B cell (primary cell): ENCODE measurements around the gene JUND. TPM values are rescaled to one million over a fixed set of nuclear protein-coding genes. Genes with fewer than 3 reads are reported as not detected.

Experiments used
- ATAC-seq: fragments of 200-7000 bp; cut with Tn5 transposase; one replicate; pipeline ENCODE4 v1.10.0; 2021; ENCODE audit warnings: low read depth, mild to moderate bottlenecking, moderate number of reproducible peaks, moderate library complexity
- CTCF ChIA-PET: fragments of 350-600 bp; sonication (Branson Sonifier 250); formaldehyde crosslinking; loops from one replicate; lab custom pipeline; 2021; ENCODE audit warnings: antibody characterized with exemption, inconsistent platforms; lab: Charles Lee
- POLR2A ChIA-PET: fragments of 350-600 bp; sonication (Branson Sonifier 250); formaldehyde crosslinking; loops from one replicate; lab custom pipeline; 2021; ENCODE audit warnings: antibody characterized with exemption; lab: Charles Lee
- DNase-seq: peaks from one replicate; pipeline ENCODE4 v3.0.0; 2013
- H2AFZ ChIP-seq: 2 replicates; pipeline ENCODE4 v1.6.1; 2012; ENCODE audit warnings: mild to moderate bottlenecking, low read depth, low read length; ENCODE audit not compliant: insufficient read depth, poor library complexity, severe bottlenecking
- H3K27ac ChIP-seq, 2 donors: 1 replicate in 1 of 2; 2 replicates in 1 of 2; pipeline ENCODE4 v1.5.1; 2012 to 2013; ENCODE audit warnings: low read length in 2 of 2, mild to moderate bottlenecking in 2 of 2, moderate library complexity in 1 of 2
- H3K27me3 ChIP-seq, 4 experiments: fragments of 200-600 bp in 1 of 4; sonication (generic) in 1 of 4; replicated peaks in 1 of 4; 1 replicate in 2 of 4; 2 replicates in 2 of 4; pipeline versions ENCODE4 v1.6.1 to v1.7.0; 2013 to 2016; ENCODE audit warnings: low read length in 3 of 4, mild to moderate bottlenecking in 2 of 4, mixed read lengths in 1 of 4, moderate library complexity in 1 of 4; ENCODE audit not compliant: insufficient read depth in 4 of 4, control insufficient read depth in 3 of 4; ENCODE audit errors: control extremely low read depth in 1 of 4
- H3K36me3 ChIP-seq, 2 experiments: replicated peaks in 1 of 2; 1 replicate in 1 of 2; 2 replicates in 1 of 2; pipeline versions ENCODE4 v1.6.1 to v1.7.1; 2013; ENCODE audit warnings: low read length in 1 of 2; ENCODE audit not compliant: insufficient read depth in 2 of 2, control insufficient read depth in 1 of 2; ENCODE audit errors: control extremely low read depth in 1 of 2, extremely low read depth in 1 of 2
- H3K4me1 ChIP-seq, 2 donors: fragments of 200-600 bp in 1 of 2; sonication (generic) in 1 of 2; 1 replicate in 1 of 2; 2 replicates in 1 of 2; pipeline versions ENCODE4 v1.5.1 to v1.6.1; 2013 to 2017; ENCODE audit warnings: low read length in 2 of 2; ENCODE audit not compliant: control insufficient read depth in 2 of 2, insufficient read depth in 2 of 2
- H3K4me2 ChIP-seq: replicated peaks from 2 replicates; pipeline ENCODE3; 2012; ENCODE audit warnings: mild to moderate bottlenecking, low read depth, low read length; ENCODE audit not compliant: poor library complexity, severe bottlenecking
- H3K4me3 ChIP-seq, 5 experiments: fragments of 200-600 bp in 1 of 5; sonication (generic) in 1 of 5; 1 replicate in 3 of 5; 2 replicates in 2 of 5; pipeline versions ENCODE4 v1.5.1 to v1.7.0; 2011 to 2016; ENCODE audit warnings: low read length in 4 of 5, mild to moderate bottlenecking in 4 of 5, low read depth in 2 of 5, control low read depth in 1 of 5, moderate library complexity in 1 of 5; ENCODE audit not compliant: insufficient read depth in 1 of 5; ENCODE audit errors: control extremely low read depth in 1 of 5, extremely low read depth in 1 of 5
- H3K79me2 ChIP-seq: fragments of 200-600 bp; sonication (generic); one replicate; pipeline ENCODE4 v1.6.0; 2016; ENCODE audit warnings: low read length; ENCODE audit not compliant: control insufficient read depth, insufficient read depth
- H3K9ac ChIP-seq: fragments of 200-600 bp; sonication (generic); 2 replicates; pipeline ENCODE4 v1.6.1; 2017; ENCODE audit warnings: mild to moderate bottlenecking, low read length, moderate library complexity
- H3K9me3 ChIP-seq, 3 donors: one replicate each; pipeline versions ENCODE4 v1.6.1 to v1.7.1; 2013; ENCODE audit warnings: low read length in 2 of 3; ENCODE audit not compliant: control insufficient read depth in 2 of 3, insufficient read depth in 1 of 3; ENCODE audit errors: control extremely low read depth in 1 of 3
- H4K20me1 ChIP-seq: 2 replicates; pipeline ENCODE4 v1.6.0; 2012; ENCODE audit warnings: mild to moderate bottlenecking, low read length; ENCODE audit not compliant: insufficient read depth, control insufficient read depth, poor library complexity, severe bottlenecking
- H3K27ac Mint-ChIP-seq: one replicate; pipeline ENCODE4 v1.8.0; 2021; ENCODE audit warnings: mixed read lengths
- H3K27me3 Mint-ChIP-seq: one replicate; pipeline ENCODE4 v1.8.0; 2021; ENCODE audit warnings: mixed read lengths
- H3K4me1 Mint-ChIP-seq: one replicate; pipeline ENCODE4 v1.8.0; 2021; ENCODE audit warnings: mixed read lengths
- H3K4me3 Mint-ChIP-seq: one replicate; pipeline ENCODE4 v1.8.0; 2021; ENCODE audit warnings: mixed read lengths
- H3K9me3 Mint-ChIP-seq: one replicate; pipeline ENCODE4 v1.8.0; 2022; ENCODE audit warnings: mixed read lengths; ENCODE audit not compliant: insufficient read depth
- CTCF ChIP-seq: fragments of 200-600 bp; IDR thresholded peaks from one replicate; pipeline ENCODE4 v1.8.0; 2022; ENCODE audit warnings: antibody characterized with exemption, mild to moderate bottlenecking
- EZH2 ChIP-seq: IDR thresholded peaks from 2 replicates; pipeline ENCODE4 v1.6.1; 2012; ENCODE audit warnings: borderline replicate concordance, low read depth, mild to moderate bottlenecking, moderate library complexity, low read length; ENCODE audit not compliant: insufficient read depth, poor library complexity, severe bottlenecking
- WGBS: methylation state at CpG from one replicate; pipeline ENCODE4 v1.1.5; 2013; ENCODE audit warnings: missing lambda C conversion rate; ENCODE audit not compliant: insufficient coverage; 5-methylcytosine and 5-hydroxymethylcytosine counted together
- intact Hi-C: fragments of 100-400 bp; cut with micrococcal nuclease; formaldehyde crosslinking; loops from one replicate; pipeline ENCODE4 v1.10.0; 2022
- polyA minus RNA-seq: library from RNA; depleted of rRNA, polyadenylated mRNA; stranded (reverse); fragments of >200 nt; gene quantifications from 2 replicates; pipeline ENCODE4 v1.2.3, GENCODE V29; 2012
- polyA plus RNA-seq: library from polyadenylated mRNA; depleted of rRNA; stranded (reverse); fragments of >200 nt; gene quantifications from 2 replicates; pipeline ENCODE4 v1.2.3, GENCODE V29; 2012
- total RNA-seq, 2 donors: library from RNA; stranded (reverse); fragments of 120-200 nt in 1 of 2; gene quantifications; 1 replicate in 1 of 2; 2 replicates in 1 of 2; pipeline versions ENCODE4 v1.2.3 to v1.2.4, GENCODE V29; 2013 to 2022

The JUND gene
- 608 and 628 TPM in 2 replicates for total RNA-seq
- total RNA-seq (2013), result 190 TPM
- 5,593 and 7,730 TPM in 2 replicates for polyA plus RNA-seq
- polyA minus RNA-seq, result 3,188 and 5,537 TPM in 2 replicates

- intact Hi-C loops, result loop anchor here (1.0 to 2.0 kb wide), 3 partner anchors 9 to 77 kb away; partner anchors contain the start of gene RAB3A
- H3K4me1 Mint-ChIP-seq, result peaks cover 51% of the 10 kb centered on the region
- peak within 1 kb of the TSS; percentile 77 to 98 (median 94) for H3K4me3 ChIP-seq
- H3K27me3 Mint-ChIP-seq, result no peaks in the 10 kb centered on the region
- peaks cover 47% of the 10 kb centered on the region for H4K20me1 ChIP-seq
- ChIA-PET POLR2A (interaction anchor here (0.6 to 7.2 kb wide), 21 partner anchors 9 to 281 kb away, joined by 3 to 318 read pairs (median 6); partner anchors contain the start of genes LSM4, MPV17L2 and RAB3A), CTCF (interaction anchor here (1.1 to 6.8 kb wide), 10 partner anchors 10 to 129 kb away, joined by 3 to 259 read pairs (median 48); partner anchors contain the start of genes LSM4 and MPV17L2)
- peak within 1 kb of the TSS; percentile 98 for H3K4me2 ChIP-seq
- H3K27ac Mint-ChIP-seq, result peak within 1 kb of the TSS; percentile 98
- TF ChIP-seq CTCF (no peak), EZH2 (no peak)
- DNase-seq, result peak; percentile 100
- WGBS, result under 1% methylated on average over 136 of the region's 138 CpGs
- no peaks in the 10 kb centered on the region for H3K27me3 ChIP-seq
- H3K9ac ChIP-seq, result peak within 1 kb of the TSS; percentile 100
- peak within 1 kb of the TSS; percentile 99 to 100 for H3K27ac ChIP-seq
- H3K36me3 ChIP-seq, result peaks cover 0 to 21% of the 10 kb centered on the region in 2 experiments
- H3K9me3 ChIP-seq, result no peaks in the 10 kb centered on the region
- H3K79me2 ChIP-seq, result peaks cover 46% of the 10 kb centered on the region
- no peaks in the 10 kb centered on the region for H3K9me3 Mint-ChIP-seq
- ATAC-seq, result peak; percentile 63
- H3K4me1 ChIP-seq, result peaks cover 23 to 43% of the 10 kb centered on the region in 2 donors
- peak within 1 kb of the TSS; percentile 36 for H2AFZ ChIP-seq
- H3K4me3 Mint-ChIP-seq, result peak within 1 kb of the TSS; percentile 97
These were observed at the start of gene JUND for GRCh38 chr19:18281082-18282020. Gene JUND, minus strand, starts transcription at chr19:18281622. Its CDS starts 138 bp downstream, at chr19:18281484.
